SK-N-DZ (cell line): ENCODE results near the gene TFPI. TPM values are rescaled to one million over a fixed set of nuclear protein-coding genes. Genes with fewer than 3 reads are reported as not detected.
A peak's percentile ranks its signal among the peaks of the same experiment; 100 is the strongest.
"Not testable (repeated sequence)": the region's sequence is repeated elsewhere in the genome, so short reads cannot be mapped to it uniquely, and the experiment has no call there.

Source experiments
- DNase-seq: peaks from one replicate; pipeline ENCODE4 v3.0.0-alpha.2; 2015; ENCODE audit warnings: low spot score
- polyA plus RNA-seq, 2 experiments: library from polyadenylated mRNA; depleted of rRNA; stranded (reverse); fragments of >200 nt; gene quantifications; 2 replicates each; pipeline ENCODE4 v1.2.3, GENCODE V29; 2014

TFPI gene
- 0.21 TPM in 1 of 2 replicates, not detected in the other for polyA plus RNA-seq (2014; cell fraction: cytosol; rRNA removed)
- not detected in 2 replicates for polyA plus RNA-seq (2014; cell fraction: nucleus; rRNA removed)

DNA sequence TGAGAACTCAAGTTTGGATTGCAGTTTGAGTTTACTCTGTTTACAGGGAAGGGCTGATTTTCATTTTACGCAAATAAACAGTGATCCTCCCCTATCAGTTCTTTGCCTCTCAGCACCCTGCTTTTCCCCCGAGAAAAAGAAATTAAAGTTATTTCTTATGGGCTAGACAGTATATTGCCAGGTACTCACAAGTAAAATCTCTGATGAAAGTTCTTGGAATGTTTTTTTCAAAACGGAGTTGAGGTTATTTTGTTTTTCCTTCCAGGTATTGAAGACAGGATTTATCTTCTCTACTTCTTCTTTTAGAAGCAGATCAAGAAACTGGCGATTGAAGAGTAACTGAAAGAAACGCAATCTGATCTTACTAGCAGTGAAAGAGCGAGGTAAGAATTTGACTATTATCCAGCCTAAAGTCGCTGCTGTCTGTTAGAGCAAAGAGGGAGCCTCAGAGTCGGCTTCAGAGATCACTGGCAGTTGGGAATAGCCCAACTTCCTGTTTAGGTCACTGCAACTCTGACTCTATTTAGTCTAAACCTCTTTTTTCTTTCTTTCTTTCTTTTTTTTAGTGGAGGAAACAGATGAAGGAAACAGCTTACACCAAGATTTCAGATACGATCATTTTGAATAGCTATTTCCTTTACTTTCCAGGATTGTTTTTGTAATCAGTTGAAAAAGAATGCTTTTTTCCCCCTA lies at the start of gene TFPI:
Gene TFPI, minus strand, starts transcription at position 425 of the 693 bp plus-strand sequence. CDS start 50,667 bp downstream, outside the sequence.
- DNase-seq, result no peak

- DNase-seq, result no peak
These were observed 40.6 kb upstream of the TFPI start for GRCh38 chr2:187594801-187595200.

- no peak for DNase-seq
These were observed 39.5 kb upstream of the TFPI start for GRCh38 chr2:187593697-187594096.

DNA sequence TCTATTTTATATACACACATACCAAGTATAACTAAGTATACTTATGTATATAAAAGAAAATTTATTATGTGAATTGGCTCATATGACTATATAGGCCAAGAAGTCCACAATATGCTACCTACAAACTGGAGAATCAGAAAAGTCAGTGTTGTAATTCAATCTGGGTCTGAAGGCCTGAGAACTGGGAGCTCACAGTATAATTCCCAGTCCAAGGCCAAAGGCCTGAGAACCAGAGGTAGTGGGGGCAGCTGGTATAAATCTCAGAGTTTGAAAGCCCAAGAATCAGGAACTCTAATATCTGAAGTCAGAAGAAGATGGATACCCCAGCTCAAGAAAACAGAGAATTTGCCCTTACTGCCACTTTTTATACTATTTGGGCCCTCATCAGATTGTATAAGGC lies 38.9 kb upstream of the TFPI start:
- no peak for DNase-seq

- no peak for DNase-seq
These were observed 35.9 kb upstream of the TFPI start for GRCh38 chr2:187590175-187590574.

DNA sequence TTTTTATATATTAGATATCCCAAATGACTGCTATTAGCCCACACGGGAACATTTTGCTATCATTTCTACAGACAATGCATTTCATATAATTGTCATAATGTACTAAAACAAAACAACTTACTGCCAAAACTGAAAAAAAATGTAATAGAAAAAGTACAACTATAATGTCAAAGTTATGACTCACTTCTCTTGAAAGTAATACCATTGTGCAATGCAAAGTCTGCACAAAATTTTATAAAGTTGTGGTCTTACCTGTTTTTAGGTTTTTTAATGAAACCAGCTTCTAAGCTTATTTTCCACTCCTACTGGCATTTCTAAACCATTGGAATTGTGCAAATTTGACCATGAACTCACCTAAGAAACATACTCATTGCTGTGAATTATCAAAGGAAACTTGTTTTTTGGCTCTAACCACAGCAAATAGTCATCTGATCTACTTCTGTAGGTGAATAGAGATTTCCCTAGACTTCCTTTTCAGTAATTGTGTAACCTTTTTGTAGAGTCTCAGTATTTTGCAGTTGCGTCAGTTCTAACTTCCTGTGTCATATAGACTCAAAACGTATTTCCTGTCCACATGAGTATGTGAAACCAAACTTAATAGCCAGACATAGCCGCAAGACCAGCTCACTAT lies 31.9 kb upstream of the TFPI start:
- DNase-seq, result no peak

DNA sequence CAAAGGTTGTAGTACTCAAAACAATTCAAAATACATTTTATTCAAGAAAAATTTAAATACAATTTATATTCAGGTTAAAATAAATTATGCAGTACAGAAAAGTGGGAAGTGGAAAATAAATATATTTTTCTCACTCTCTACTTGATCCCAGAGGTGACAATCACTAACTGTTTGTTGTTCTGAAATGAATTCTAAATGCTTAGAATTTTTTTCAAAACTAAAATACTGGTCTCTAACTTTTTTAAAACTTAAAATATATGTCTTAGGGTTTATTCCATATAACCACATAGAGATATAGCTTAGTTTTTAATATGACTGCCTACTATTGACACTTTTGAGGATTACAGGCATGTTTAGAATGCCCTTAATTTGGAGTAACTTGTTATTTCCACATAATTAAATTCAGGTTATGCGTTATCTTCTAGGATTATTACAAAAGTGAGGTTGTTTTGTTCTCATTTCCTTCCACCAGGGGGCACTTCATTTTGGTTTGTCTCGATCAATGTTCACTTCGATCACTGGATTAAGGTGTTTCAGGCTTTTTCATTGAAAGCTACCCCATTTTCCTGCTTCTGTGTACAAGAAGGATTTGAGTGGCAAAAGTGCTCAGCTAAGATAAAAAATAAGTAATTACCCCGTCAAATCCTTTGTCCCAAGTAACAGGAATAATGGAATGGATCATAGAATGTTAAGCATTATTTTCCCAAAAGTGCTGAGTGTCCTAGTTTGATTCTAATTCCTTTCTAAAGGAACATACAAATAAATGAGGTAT lies 27.1 kb upstream of the TFPI start:
- DNase-seq, result peak; percentile 63

GRCh38 chr2:187580462-187581124 lies 26.4 kb upstream of the TFPI start:
- DNase-seq, result peak; percentile 64

DNA sequence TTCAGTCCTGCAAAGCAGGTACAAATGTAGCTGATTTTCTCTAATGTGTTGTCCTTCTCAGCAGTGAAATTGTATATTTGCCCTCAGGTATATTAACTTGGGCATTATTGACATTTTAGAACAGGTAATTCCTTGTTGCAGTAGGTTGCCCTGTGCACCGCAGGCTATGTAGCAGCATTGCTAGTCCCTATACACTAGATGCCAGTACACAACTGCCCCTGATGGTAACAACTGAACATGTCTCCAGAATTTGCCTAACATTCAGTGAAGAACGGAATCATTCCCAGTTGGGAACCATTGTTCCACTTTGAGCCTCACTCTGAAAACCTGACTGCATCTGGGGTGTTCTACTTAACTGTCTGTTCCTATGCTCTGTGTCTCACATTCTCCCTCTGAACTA lies 23.1 kb upstream of the TFPI start:
- peak; percentile 19 for DNase-seq

DNA sequence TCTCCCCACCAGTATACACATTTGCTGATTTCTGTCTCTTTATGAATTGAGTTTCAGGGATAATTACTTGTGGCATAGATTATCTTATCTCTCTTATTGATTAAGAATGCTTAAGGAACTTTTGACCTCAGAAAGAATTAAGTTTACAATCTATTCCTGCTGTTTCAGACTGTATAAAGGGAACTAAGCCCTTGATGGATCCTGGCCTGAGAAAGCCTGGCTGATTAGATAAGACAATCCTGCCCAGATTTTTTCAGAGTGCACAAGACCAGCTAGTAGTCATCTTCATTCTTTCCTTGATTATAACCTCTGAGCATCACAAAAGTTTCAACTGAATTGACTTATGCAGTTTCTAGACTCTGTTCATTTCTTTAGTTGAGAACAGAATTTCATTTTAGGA lies 22.7 kb upstream of the TFPI start:
- peak; percentile 75 for DNase-seq

- DNase-seq, result no peak
These were observed 21.5 kb upstream of the TFPI start for GRCh38 chr2:187575751-187576067.

DNA sequence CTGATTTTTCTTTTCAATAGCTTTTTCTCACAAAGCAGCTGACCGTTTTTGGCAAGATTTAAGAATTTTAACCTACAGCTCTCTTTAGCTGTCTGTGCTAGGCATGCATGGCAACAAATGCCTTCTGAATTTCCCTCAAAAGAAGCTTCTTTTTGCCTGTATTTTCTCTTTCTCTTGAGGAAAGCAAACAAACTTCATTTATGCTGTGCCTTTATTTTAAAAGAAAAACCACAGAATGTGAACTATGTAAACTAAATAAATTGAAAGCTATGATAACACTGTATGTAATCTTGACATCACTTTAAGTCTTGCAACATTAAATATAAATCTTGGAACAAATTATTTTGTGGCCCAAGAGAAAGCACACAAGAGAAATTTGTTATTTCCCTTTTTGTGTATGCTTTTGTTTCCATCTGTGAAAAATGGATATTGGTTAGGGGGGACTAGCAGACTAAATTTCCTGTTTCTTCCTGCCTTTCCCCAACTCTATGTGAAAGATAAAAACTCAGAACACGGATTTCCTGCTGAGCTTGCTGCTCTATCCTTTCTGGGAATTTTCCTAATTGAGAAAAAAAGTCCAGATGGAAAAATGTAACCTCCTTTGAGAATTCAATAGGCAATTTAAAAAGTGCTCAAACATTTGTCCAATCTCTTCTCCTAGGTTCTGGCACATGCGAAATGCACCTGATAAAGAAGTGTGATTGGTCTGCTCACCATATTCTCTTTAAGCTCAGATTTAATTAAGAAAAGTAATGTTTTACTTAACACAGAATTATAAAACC lies 20.9 kb upstream of the TFPI start:
- DNase-seq, result no peak

GRCh38 chr2:187573722-187574121 lies 19.5 kb upstream of the TFPI start:
- no peak for DNase-seq

- not testable (repeated sequence) for DNase-seq
These were observed 17.8 kb upstream of the TFPI start for GRCh38 chr2:187571996-187572395.

DNA sequence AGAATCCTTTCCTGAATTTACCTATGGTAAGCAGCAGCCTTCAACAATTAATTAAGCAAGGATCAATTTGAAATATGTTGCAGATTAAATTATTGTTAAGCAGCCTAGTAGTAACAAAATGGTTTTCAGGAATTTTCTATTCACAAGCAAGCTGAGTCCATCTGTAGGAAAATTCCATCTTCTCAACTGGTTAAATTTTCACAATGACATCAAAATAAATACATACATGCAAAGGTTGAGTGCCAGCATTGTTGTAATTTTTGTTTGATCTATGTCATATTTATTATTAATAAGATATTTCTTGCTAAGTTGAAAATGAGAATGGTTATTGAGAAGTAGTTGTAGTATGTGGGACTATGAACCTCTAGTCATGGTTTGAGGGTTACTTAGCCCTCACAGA lies 15.3 kb upstream of the TFPI start:
- DNase-seq, result no peak

- DNase-seq, result no peak
These were observed 14.8 kb upstream of the TFPI start for GRCh38 chr2:187569042-187569441.

DNA sequence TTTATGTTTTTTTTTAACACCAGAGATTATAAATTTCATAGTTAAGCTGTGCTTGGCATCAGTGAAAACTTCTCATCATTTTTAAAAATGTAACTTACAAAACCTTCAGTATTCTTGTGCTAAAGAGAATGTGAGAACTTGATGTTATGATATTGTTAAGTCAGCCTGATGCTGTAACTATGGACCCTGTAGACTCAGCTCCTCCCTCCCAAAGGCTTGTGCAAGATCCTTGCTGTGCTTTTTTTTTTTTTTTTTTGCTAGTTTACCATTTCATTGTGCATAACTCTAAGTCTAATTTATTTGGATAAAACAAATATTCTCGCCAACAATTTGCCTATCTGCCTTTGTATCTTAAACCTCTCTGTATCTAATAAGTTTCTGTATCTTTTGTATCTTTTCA lies 12.9 kb upstream of the TFPI start:
- DNase-seq, result no peak

- DNase-seq, result no peak
These were observed 12.5 kb upstream of the TFPI start for GRCh38 chr2:187566712-187567111.

- DNase-seq, result no peak
These were observed 12.0 kb upstream of the TFPI start for GRCh38 chr2:187566266-187566665.

DNA sequence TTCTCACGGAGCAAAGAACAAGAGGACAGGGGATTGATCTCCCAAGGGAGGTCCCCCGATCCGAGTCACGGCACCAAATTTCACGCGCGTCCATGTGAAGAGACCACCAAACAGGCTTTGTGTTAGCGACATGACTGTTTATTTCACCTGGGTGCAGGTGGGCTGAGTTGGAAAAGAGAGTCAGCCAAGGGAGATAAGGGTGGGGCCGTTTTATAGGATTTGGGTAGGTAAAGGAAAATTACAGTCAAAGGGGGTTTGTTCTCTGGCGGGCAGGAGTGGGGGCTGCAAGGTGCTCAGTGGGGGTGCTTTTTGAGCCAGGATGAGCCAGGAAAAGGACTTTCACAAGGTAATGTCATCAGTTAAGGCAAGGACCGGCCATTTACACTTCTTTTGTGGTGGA lies 11.4 kb upstream of the TFPI start:
- DNase-seq, result not testable (repeated sequence)

DNA sequence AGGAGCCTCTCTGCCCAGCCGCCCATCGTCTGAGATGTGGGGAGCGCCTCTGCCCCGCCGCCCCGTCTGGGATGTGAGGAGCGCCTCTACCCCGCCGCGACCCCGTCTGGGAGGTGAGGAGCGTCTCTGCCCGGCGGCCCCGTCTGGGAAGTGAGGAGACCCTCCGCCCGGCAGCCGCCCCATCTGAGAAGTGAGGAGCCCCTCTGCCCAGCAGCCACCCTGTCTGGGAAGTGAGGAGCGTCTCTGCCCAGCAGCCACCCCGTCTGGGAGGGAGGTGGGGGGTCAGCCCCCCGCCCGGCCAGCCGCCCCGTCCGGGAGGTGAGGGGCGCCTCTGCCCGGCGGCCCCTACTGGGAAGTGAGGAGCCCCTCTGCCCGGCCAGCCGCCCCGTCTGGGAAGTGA lies 2.3 kb upstream of the TFPI start:
- DNase-seq, result not testable (repeated sequence)
